Adrenal gland (tissue), 5 donors: ENCODE data around the gene DBT.

Experiments used
- CTCF ChIP-seq, 6 experiments: fragments of 450-650 bp in 4 of 6; fragments of 200-600 bp in 2 of 6; sonication (generic) in 1 of 6; IDR thresholded peaks; 1 replicate in 5 of 6; 2 replicates in 1 of 6; pipeline versions ENCODE4 v1.5.1 to v1.8.0; 2016 to 2021; ENCODE audit warnings: antibody characterized with exemption in 6 of 6, mild to moderate bottlenecking in 2 of 6, moderate library complexity in 1 of 6
- POLR2A ChIP-seq, 2 donors: fragments of 450-650 bp; IDR thresholded peaks; one replicate each; pipeline ENCODE4 v1.6.1; 2017; ENCODE audit warnings: antibody characterized with exemption in 2 of 2, mild to moderate bottlenecking in 2 of 2, moderate library complexity in 1 of 2
- donor health status: DM: no; HTN: no; CAD: no.

- TF ChIP-seq CTCF (IDR thresholded peaks at IDR 0.05) (no peak), POLR2A (IDR thresholded peaks at IDR 0.05) (no peak)
Observed at GRCh38 chr1:100249155-100249536, 488 bp downstream of the DBT start.
